Small intestine (tissue), 7 donors: ENCODE data around the gene BBOX1. TPM values are rescaled to one million over a fixed set of nuclear protein-coding genes. Genes with fewer than 3 reads are reported as not detected.

Experiments
- DNase-seq, 2 donors: peaks; one replicate each; pipeline versions ENCODE4 v3.0.0 to v3.0.0-alpha.2; 2013
- FAIRE-seq: peaks from 2 replicates; lab custom pipeline; 2012; peaks lifted over from hg19 to GRCh38; lab: Jason Lieb, UNC
- H3K27ac ChIP-seq, 3 donors: one replicate each; pipeline ENCODE4 v1.5.1; 2013; ENCODE audit warnings: low read length in 2 of 3, mild to moderate bottlenecking in 2 of 3, control low read depth in 1 of 3, inconsistent platforms in 1 of 3, low read depth in 1 of 3, moderate library complexity in 1 of 3
- H3K27me3 ChIP-seq, 3 donors: one replicate each; pipeline ENCODE4 v1.6.1; 2013; ENCODE audit warnings: low read length in 3 of 3, inconsistent platforms in 1 of 3; ENCODE audit not compliant: control insufficient read depth in 3 of 3, insufficient read depth in 3 of 3
- H3K36me3 ChIP-seq, 3 donors: one replicate each; pipeline ENCODE4 v1.6.1; 2013; ENCODE audit warnings: low read length in 3 of 3, inconsistent platforms in 1 of 3, low read depth in 1 of 3, mild to moderate bottlenecking in 1 of 3, moderate library complexity in 1 of 3; ENCODE audit not compliant: control insufficient read depth in 3 of 3, insufficient read depth in 2 of 3
- H3K4me1 ChIP-seq, 3 donors: one replicate each; pipeline ENCODE4 v1.6.1; 2013; ENCODE audit warnings: low read length in 2 of 3, inconsistent platforms in 1 of 3, low read depth in 1 of 3, mild to moderate bottlenecking in 1 of 3, moderate library complexity in 1 of 3; ENCODE audit not compliant: control insufficient read depth in 3 of 3, insufficient read depth in 2 of 3
- H3K4me3 ChIP-seq, 3 donors: one replicate each; pipeline ENCODE4 v1.5.1; 2013; ENCODE audit warnings: low read length in 3 of 3, control low read depth in 1 of 3, inconsistent platforms in 1 of 3, low read depth in 1 of 3, mild to moderate bottlenecking in 1 of 3, moderate library complexity in 1 of 3
- H3K9me3 ChIP-seq, 2 donors: one replicate each; pipeline ENCODE4 v1.6.1; 2013; ENCODE audit warnings: low read depth in 1 of 2, low read length in 1 of 2; ENCODE audit not compliant: control insufficient read depth in 2 of 2, insufficient read depth in 1 of 2
- WGBS, 3 donors: extraction: QIAGEN DNeasy Blood & Tissue Kit; methylation state at CpG; one replicate each; pipeline ENCODE4 v1.1.7; 2013; 5-methylcytosine and 5-hydroxymethylcytosine counted together
- polyA plus RNA-seq, 4 donors: library from polyadenylated mRNA; stranded (reverse) in 3 of 4; unstranded in 1 of 4; fragments of 200-250 nt in 3 of 4; fragments of 120-200 nt in 1 of 4; gene quantifications; one replicate each; pipeline versions ENCODE4 v1.2.1 to v1.2.3, GENCODE V29; 2013
- donor health status: healthy with polysubstance abuse.
- donor health status: control.
- donor health status: control.
- donor health status: Bipolar disorder and iron deficiency.
- donor health status: healthy.

BBOX1 gene
- polyA plus RNA-seq, 4 donors = 2.1 TPM; not detected in 3

DNA sequence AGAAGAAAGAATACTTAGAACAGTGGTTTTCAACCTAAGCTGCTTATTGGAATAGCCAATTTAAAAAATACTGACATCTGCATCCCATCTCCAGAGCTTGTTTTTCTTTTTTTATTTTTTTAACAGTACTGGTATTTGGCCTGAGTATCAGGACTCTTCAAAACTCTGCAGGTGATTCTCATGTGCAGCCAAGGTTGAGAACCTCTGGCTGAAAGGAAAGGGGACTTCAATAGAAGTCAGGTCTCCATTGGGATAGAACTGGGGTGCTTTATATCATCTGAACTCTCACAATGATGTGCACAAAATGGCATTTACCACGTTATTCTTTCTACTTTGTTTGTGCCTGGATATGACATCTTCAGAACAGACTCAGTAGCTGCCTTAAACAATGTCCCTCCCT lies 55.3 kb downstream of the BBOX1 start:
- Histone ChIP-seq H3K4me3 (no peak overlapping the region), H3K27me3 (no peaks in the 10 kb centered on the region), H3K9me3 (peaks cover 0 to 2% of the 10 kb centered on the region in 2 donors), H3K27ac (no peak overlapping the region), H3K4me1 (no peaks in the 10 kb centered on the region), H3K36me3 (no peaks in the 10 kb centered on the region)
- DNase-seq = no peak
- FAIRE-seq = no peak
- 2 to 28% (median 15%) methylated on average over 1 of the region's 1 CpG for WGBS, 3 donors

DNA sequence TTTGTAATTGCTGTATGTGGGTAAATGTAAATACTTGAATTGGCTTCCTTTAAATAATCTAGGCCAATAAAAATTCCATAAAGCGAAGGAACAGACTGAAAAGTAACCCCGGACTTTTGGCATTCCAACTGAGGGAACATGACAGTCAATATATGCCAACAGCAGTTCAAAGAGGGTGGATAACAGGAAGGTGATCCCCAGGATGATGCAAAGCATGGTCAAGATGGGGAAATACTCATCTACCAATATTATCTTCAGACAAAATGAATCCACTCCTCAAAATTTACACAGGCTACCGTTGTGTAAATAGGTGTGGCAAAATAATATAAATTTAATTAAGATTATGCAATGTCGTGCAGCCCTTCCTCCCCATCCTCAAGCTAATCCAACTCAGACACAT lies 56.9 kb downstream of the BBOX1 start:
- H3K36me3 ChIP-seq = no peaks in the 10 kb centered on the region
- no peaks in the 10 kb centered on the region for H3K4me1 ChIP-seq
- WGBS, 3 donors = 50 to 76% (median 56%) methylated on average over 4 of the region's 4 CpGs
- H3K4me3 ChIP-seq = no peak overlapping the region
- no peaks in the 10 kb centered on the region for H3K27me3 ChIP-seq
- no peak overlapping the region for H3K27ac ChIP-seq
- FAIRE-seq (no peak), DNase-seq (no peak)
- no peaks in the 10 kb centered on the region for H3K9me3 ChIP-seq

DNA sequence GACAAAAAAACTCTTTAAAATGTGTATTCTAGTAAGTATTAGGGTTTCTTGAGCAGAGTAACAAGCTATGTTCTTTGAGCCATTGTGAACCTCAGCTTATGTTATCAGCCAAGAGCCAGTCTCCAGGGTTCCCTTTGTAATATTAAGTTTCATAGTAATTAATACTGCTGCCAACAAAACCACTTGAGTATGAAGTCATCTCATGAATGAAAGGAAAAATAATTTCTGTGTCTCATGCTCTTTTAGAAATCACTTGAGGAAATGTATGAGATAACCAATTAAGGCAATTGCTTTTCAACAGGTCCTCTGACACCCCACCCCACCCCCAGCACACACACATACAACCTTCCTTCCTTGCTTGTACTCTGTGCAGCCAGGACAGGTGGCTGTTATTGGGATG lies 59.9 kb downstream of the BBOX1 start:
- H3K36me3 ChIP-seq = no peaks in the 10 kb centered on the region
- H3K4me1 ChIP-seq = no peaks in the 10 kb centered on the region
- H3K27me3 ChIP-seq = no peaks in the 10 kb centered on the region
- FAIRE-seq (no peak), DNase-seq (no peak)
- H3K27ac ChIP-seq = no peak overlapping the region
- no peaks in the 10 kb centered on the region for H3K9me3 ChIP-seq
- no peak overlapping the region for H3K4me3 ChIP-seq

DNA sequence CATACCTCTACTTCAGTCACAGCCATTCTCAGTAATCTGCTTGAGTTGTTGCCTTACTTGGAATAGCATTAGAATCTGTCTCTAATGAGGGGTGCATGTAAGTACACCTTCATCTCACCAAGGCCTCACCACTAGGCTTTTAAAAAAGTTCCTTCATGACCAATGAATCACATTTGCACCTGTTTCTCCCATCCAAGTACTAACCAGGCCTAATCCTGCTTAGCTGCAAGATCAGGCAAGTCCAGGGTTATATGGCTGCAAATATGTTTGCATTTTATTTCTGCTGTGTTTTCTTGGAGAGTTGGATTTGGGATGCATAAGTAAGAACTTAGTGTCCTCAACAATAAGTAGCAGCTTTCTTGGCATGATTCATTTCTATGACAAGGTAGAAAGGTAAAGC lies 66.9 kb downstream of the BBOX1 start:
- no peaks in the 10 kb centered on the region for H3K36me3 ChIP-seq
- no peaks in the 10 kb centered on the region for H3K9me3 ChIP-seq
- no peaks in the 10 kb centered on the region for H3K4me1 ChIP-seq
- no peaks in the 10 kb centered on the region for H3K27me3 ChIP-seq
- DNase-seq (no peak), FAIRE-seq (no peak)
- no peak overlapping the region for H3K27ac ChIP-seq
- no peak overlapping the region for H3K4me3 ChIP-seq

DNA sequence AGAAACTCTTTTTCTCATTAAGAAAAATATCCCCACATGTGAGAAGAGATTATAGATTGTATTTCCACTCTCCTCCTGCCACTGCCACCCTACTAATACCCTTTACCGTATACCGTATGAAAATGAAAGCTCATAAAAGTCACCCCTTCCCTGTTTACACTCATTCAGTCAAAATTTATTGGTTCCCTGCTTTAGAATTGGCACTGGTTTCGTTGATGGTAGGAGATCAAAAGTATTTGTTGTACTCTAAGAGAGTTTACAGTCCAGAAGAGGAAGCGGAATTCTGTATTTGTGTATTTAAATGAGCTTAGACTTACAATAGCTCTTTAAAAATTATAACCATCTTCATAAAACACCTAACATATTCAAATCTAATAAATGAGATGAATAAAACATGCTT lies 68.2 kb downstream of the BBOX1 start:
- H3K9me3 ChIP-seq = no peaks in the 10 kb centered on the region
- no peak overlapping the region for H3K27ac ChIP-seq
- no peaks in the 10 kb centered on the region for H3K4me1 ChIP-seq
- no peak overlapping the region for H3K4me3 ChIP-seq
- 51 to 68% (median 59%) methylated on average over 4 of the region's 4 CpGs for WGBS, 3 donors
- H3K36me3 ChIP-seq = no peaks in the 10 kb centered on the region
- no peak for DNase-seq
- FAIRE-seq = no peak
- H3K27me3 ChIP-seq = no peaks in the 10 kb centered on the region

DNA sequence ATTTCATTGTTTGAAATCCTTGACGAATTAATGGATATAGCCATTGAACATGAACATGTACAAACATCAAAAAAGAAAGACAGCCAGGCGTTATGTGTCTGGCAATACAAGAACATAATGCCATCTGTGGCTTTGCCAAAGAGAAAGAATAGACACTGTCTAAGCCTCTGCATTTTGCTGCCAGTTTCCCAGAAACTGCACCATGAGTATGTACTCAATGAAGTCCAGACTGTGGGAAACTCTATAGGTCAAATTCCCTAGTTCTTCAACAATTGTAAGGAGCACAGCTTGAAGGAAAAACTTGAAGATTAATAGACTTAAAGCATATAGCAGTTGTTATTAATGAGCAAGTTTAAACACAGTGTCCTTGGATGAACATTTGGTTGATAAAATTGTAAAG lies 71.3 kb downstream of the BBOX1 start:
- Histone ChIP-seq H3K9me3 (no peaks in the 10 kb centered on the region), H3K4me1 (no peaks in the 10 kb centered on the region), H3K4me3 (no peak overlapping the region), H3K27me3 (no peaks in the 10 kb centered on the region), H3K36me3 (no peaks in the 10 kb centered on the region), H3K27ac (no peak overlapping the region)
- DNase-seq = no peak
- whole genome bisulfite sequencing, 3 donors = 73 to 83% (median 74%) methylated on average over 2 of the region's 2 CpGs
- no peak for FAIRE-seq

DNA sequence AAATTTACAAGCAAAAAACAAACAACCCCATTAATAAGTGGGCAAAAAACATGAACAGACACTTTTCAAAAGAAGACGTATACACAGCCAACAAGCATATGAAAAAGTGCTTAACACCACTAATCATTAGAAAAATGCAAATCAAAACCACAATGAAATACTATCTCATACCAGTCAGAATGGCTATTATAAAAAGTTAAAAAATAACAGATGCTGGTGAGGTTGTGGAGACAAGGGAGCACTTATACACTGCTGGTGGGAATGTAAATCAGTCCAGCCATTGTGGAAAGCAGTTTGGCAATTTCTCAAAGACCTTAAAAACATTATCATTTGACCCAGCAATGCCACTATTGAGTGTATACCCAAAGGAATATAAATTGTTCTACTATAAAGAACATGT lies 72.3 kb downstream of the BBOX1 start:
- WGBS, 3 donors = 78 to 91% (median 88%) methylated on average over 1 of the region's 1 CpG
- no peaks in the 10 kb centered on the region for H3K9me3 ChIP-seq
- DNase-seq (no peak), FAIRE-seq (no peak)
- H3K27ac ChIP-seq = no peak overlapping the region
- H3K36me3 ChIP-seq = no peaks in the 10 kb centered on the region
- no peak overlapping the region for H3K4me3 ChIP-seq
- no peaks in the 10 kb centered on the region for H3K27me3 ChIP-seq
- no peaks in the 10 kb centered on the region for H3K4me1 ChIP-seq

DNA sequence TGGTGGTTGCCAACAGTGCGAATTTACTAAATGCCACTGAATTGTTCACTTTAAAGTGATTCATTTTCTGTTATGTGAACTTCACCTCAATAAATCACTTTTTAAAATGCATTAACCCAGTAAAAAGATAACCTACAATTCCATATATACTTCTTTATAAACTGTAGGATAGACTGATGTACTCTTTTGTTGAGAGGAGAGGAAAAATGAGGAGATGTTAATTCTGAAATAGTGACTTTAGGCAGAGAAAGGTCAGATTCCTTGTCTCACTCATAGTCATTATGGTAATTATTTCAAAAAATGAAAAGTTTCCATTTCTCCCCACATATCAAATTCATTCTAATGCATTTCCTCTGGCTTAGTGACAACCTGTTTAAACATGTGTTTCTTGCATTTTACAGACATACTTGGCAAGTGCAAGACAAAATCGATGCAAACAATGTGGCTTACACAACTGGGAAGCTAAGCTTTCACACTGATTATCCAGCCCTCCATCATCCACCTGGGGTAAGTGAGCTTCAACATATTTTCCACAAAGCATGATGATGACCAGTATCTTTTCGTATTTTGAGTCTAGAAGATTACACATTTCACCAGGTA lies 74.5 kb downstream of the BBOX1 start:
- Histone ChIP-seq H3K4me3 (no peak overlapping the region), H3K4me1 (no peaks in the 10 kb centered on the region), H3K36me3 (no peaks in the 10 kb centered on the region), H3K9me3 (no peaks in the 10 kb centered on the region), H3K27me3 (no peaks in the 10 kb centered on the region), H3K27ac (no peak overlapping the region)
- 72 to 76% (median 76%) methylated on average over 3 of the region's 3 CpGs for WGBS, 3 donors
- FAIRE-seq (no peak), DNase-seq (no peak)

DNA sequence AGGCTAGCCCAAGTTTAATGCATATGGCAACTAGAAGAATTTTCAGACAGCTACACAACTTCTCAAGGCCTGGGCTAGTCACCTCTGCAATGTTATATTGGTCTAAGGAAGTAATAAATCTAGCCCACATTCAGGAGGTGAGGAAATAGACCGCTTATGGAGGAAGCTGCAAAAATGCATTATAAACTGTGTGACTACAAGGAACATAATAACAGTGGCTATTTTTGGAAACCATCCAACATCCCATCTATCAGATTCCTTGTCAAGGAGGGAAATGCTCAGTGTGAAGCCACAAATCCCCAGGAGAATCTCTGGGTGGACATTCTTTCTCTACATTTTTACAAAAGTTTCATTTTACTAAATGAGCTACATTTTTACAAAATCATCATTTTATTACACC lies 76.1 kb downstream of the BBOX1 start:
- FAIRE-seq (no peak), DNase-seq (no peak)
- Histone ChIP-seq H3K27me3 (no peaks in the 10 kb centered on the region), H3K4me3 (no peak overlapping the region), H3K36me3 (no peaks in the 10 kb centered on the region), H3K4me1 (no peaks in the 10 kb centered on the region), H3K27ac (no peak overlapping the region), H3K9me3 (no peaks in the 10 kb centered on the region)
- 59 to 67% (median 67%) methylated on average over 1 of the region's 1 CpG for WGBS, 3 donors
